Measurements from ENCODE around the gene PUS7. TPM values are rescaled to one million over a fixed set of nuclear protein-coding genes. Genes with fewer than 3 reads are reported as not detected.
"Not testable (repeated sequence)": the region's sequence is repeated elsewhere in the genome, so short reads cannot be mapped to it uniquely, and the experiment has no call there.

Gene PUS7
- total and polyA plus RNA-seq, 4 donors, result 3.4 to 17.2 (median 5.0) TPM

DNA sequence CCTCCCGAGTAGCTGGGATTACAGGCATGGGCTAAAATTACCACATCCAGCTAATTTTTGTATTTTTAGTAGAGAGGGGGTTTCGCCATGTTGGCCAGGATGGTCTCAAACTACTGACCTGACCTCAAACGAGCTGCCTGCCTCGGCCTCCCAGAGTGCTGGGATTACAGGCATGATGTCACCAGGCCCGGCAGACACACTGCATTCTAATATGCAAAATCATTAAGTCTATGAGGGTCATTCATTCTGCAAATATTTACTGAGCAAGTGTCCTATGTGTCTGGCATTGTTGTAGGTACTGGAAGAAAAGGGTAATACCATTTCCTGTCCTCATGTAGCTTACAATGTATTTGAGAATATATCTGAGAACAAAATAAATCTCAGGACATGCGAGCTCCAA is 2.7 kb downstream of the PUS7 start:
- Histone ChIP-seq H3K4me3 (ENCODE audit: low read depth in 1 of 3, low read length in 3 of 3) (no peak overlapping the region), H3K4me1 (ENCODE audit: control insufficient read depth in 4 of 4, insufficient read depth in 4 of 4, low read length in 3 of 4) (peaks cover 5 to 10% (median 8%) of the 10 kb centered on the region in 4 donors), H3K9ac (ENCODE audit: low read depth in 1 of 2, low read length in 2 of 2) (no peak overlapping the region), H3K27me3 (ENCODE audit: control insufficient read depth in 4 of 4, insufficient read depth in 4 of 4, low read length in 3 of 4) (no peaks in the 10 kb centered on the region), H3K27ac (ENCODE audit: low read depth in 1 of 2, low read length in 2 of 2) (no peak overlapping the region), H3K36me3 (ENCODE audit: control insufficient read depth in 4 of 4, insufficient read depth in 3 of 4, low read depth in 1 of 4, low read length in 3 of 4) (peaks cover 0 to 2% (median 0%) of the 10 kb centered on the region in 4 donors), H3K9me3 (ENCODE audit: control insufficient read depth in 4 of 4, low read length in 3 of 4) (no peaks in the 10 kb centered on the region)
- 96% methylated on average over 6 of the region's 6 CpGs for WGBS
- no peak for TF ChIP-seq FOXA2 (IDR thresholded peaks at IDR 0.05)
- no peak for TF ChIP-seq GABPA (IDR thresholded peaks at IDR 0.05 in 1 of 2, conservative IDR thresholded peaks at IDR 0.05 in 1 of 2)
- no peak for TF ChIP-seq HNF4G (IDR thresholded peaks at IDR 0.05)
- TF ChIP-seq JUND (IDR thresholded peaks at IDR 0.05), result no peak
- TF ChIP-seq, protein P1, sequence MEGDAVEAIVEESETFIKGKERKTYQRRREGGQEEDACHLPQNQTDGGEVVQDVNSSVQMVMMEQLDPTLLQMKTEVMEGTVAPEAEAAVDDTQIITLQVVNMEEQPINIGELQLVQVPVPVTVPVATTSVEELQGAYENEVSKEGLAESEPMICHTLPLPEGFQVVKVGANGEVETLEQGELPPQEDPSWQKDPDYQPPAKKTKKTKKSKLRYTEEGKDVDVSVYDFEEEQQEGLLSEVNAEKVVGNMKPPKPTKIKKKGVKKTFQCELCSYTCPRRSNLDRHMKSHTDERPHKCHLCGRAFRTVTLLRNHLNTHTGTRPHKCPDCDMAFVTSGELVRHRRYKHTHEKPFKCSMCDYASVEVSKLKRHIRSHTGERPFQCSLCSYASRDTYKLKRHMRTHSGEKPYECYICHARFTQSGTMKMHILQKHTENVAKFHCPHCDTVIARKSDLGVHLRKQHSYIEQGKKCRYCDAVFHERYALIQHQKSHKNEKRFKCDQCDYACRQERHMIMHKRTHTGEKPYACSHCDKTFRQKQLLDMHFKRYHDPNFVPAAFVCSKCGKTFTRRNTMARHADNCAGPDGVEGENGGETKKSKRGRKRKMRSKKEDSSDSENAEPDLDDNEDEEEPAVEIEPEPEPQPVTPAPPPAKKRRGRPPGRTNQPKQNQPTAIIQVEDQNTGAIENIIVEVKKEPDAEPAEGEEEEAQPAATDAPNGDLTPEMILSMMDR (IDR thresholded peaks at IDR 0.05; ENCODE audit: low read depth, low read length, missing input control), result no peak
- no peak for TF ChIP-seq HNF4A (conservative IDR thresholded peaks at IDR 0.05)
- TF ChIP-seq, protein P2, sequence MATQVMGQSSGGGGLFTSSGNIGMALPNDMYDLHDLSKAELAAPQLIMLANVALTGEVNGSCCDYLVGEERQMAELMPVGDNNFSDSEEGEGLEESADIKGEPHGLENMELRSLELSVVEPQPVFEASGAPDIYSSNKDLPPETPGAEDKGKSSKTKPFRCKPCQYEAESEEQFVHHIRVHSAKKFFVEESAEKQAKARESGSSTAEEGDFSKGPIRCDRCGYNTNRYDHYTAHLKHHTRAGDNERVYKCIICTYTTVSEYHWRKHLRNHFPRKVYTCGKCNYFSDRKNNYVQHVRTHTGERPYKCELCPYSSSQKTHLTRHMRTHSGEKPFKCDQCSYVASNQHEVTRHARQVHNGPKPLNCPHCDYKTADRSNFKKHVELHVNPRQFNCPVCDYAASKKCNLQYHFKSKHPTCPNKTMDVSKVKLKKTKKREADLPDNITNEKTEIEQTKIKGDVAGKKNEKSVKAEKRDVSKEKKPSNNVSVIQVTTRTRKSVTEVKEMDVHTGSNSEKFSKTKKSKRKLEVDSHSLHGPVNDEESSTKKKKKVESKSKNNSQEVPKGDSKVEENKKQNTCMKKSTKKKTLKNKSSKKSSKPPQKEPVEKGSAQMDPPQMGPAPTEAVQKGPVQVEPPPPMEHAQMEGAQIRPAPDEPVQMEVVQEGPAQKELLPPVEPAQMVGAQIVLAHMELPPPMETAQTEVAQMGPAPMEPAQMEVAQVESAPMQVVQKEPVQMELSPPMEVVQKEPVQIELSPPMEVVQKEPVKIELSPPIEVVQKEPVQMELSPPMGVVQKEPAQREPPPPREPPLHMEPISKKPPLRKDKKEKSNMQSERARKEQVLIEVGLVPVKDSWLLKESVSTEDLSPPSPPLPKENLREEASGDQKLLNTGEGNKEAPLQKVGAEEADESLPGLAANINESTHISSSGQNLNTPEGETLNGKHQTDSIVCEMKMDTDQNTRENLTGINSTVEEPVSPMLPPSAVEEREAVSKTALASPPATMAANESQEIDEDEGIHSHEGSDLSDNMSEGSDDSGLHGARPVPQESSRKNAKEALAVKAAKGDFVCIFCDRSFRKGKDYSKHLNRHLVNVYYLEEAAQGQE (IDR thresholded peaks at IDR 0.05), result no peak
- no peak for TF ChIP-seq NR2F2 (IDR thresholded peaks at IDR 0.05)
- no peak for TF ChIP-seq RXRA (IDR thresholded peaks at IDR 0.05)
- TF ChIP-seq, protein P3, sequence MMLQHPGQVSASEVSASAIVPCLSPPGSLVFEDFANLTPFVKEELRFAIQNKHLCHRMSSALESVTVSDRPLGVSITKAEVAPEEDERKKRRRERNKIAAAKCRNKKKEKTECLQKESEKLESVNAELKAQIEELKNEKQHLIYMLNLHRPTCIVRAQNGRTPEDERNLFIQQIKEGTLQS (IDR thresholded peaks at IDR 0.05), result no peak
- no peak for TF ChIP-seq TAF1 (conservative IDR thresholded peaks at IDR 0.05)
- TF ChIP-seq SP1 (IDR thresholded peaks at IDR 0.05), result no peak
- no peak for TF ChIP-seq FOXA1 (IDR thresholded peaks at IDR 0.05)
- TF ChIP-seq, protein P4, sequence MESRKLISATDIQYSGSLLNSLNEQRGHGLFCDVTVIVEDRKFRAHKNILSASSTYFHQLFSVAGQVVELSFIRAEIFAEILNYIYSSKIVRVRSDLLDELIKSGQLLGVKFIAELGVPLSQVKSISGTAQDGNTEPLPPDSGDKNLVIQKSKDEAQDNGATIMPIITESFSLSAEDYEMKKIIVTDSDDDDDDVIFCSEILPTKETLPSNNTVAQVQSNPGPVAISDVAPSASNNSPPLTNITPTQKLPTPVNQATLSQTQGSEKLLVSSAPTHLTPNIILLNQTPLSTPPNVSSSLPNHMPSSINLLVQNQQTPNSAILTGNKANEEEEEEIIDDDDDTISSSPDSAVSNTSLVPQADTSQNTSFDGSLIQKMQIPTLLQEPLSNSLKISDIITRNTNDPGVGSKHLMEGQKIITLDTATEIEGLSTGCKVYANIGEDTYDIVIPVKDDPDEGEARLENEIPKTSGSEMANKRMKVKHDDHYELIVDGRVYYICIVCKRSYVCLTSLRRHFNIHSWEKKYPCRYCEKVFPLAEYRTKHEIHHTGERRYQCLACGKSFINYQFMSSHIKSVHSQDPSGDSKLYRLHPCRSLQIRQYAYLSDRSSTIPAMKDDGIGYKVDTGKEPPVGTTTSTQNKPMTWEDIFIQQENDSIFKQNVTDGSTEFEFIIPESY (IDR thresholded peaks at IDR 0.05), result no peak
- no peak for DNase-seq (ENCODE audit: low spot score)

DNA sequence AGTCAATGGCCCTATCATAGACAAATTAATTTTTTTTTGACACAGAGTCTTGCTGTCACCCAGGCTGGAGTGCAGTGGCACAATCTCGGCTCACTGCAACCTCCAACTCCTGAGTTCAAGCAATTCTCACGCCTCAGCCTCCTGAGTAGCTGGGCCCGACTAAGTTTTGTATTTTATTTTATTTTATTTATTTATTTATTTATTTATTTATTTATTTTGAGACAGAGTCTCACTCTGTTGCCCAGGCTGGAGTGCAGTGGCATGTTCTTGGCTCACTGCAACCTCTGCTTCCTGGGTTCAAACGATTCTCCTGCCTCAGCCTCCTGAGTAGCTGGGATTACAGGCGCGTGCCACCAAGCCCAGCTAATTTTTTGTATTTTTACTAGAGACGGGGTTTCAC is 6.5 kb downstream of the PUS7 start:
- not testable (repeated sequence) for H3K4me1 ChIP-seq (ENCODE audit: control insufficient read depth in 4 of 4, insufficient read depth in 4 of 4, low read length in 3 of 4); H3K27ac ChIP-seq (ENCODE audit: low read depth in 1 of 2, low read length in 2 of 2); H3K9ac ChIP-seq (ENCODE audit: low read depth in 1 of 2, low read length in 2 of 2); H3K9me3 ChIP-seq (ENCODE audit: control insufficient read depth in 4 of 4, low read length in 3 of 4); H3K4me3 ChIP-seq (ENCODE audit: low read depth in 1 of 3, low read length in 3 of 3); H3K27me3 ChIP-seq (ENCODE audit: control insufficient read depth in 4 of 4, insufficient read depth in 4 of 4, low read length in 3 of 4); H3K36me3 ChIP-seq (ENCODE audit: control insufficient read depth in 4 of 4, insufficient read depth in 3 of 4, low read depth in 1 of 4, low read length in 3 of 4); DNase-seq (ENCODE audit: low spot score)
- WGBS, result 97% methylated on average over 7 of the region's 7 CpGs

Measured in liver (tissue), 9 donors.